Activated CD4-positive, alpha-beta memory T cell treated with anti-CD3 and anti-CD28 coated beads, Interleukin-2, amount 10 ng/mL, durations not matched to agents 7 days and 5 days (primary cell): ENCODE results near the gene ERI3. TPM values are rescaled to one million over a fixed set of nuclear protein-coding genes. Genes with fewer than 3 reads are reported as not detected.

Experiments
- CTCF ChIA-PET: fragments of 350-600 bp; sonication (Branson Sonifier 250); formaldehyde crosslinking; loops from one replicate; lab custom pipeline; 2021; ENCODE audit warnings: antibody characterized with exemption, inconsistent platforms; lab: Charles Lee
- POLR2A ChIA-PET: fragments of 350-600 bp; sonication (Branson Sonifier 250); formaldehyde crosslinking; loops from one replicate; lab custom pipeline; 2021; ENCODE audit warnings: antibody characterized with exemption; lab: Charles Lee
- DNase-seq: peaks from one replicate; pipeline ENCODE4 v3.0.0-alpha.2; 2020
- H3K27ac Mint-ChIP-seq: one replicate; pipeline ENCODE4 v1.8.0; 2021; ENCODE audit warnings: mild to moderate bottlenecking, mixed read lengths
- H3K27me3 Mint-ChIP-seq: one replicate; pipeline ENCODE4 v1.8.0; 2021; ENCODE audit warnings: mixed read lengths
- H3K36me3 Mint-ChIP-seq: one replicate; pipeline ENCODE4 v1.8.0; 2021; ENCODE audit warnings: low read depth, mixed read lengths
- H3K4me1 Mint-ChIP-seq: one replicate; pipeline ENCODE4 v1.8.0; 2021; ENCODE audit warnings: mixed read lengths
- H3K4me3 Mint-ChIP-seq: one replicate; pipeline ENCODE4 v1.8.0; 2021; ENCODE audit warnings: mild to moderate bottlenecking, mixed read lengths
- H3K9me3 Mint-ChIP-seq: one replicate; pipeline ENCODE4 v1.8.0; 2021; ENCODE audit warnings: mixed read lengths
- total RNA-seq, 2 experiments: library from RNA; stranded (reverse); gene quantifications; one replicate each; pipeline ENCODE4 v1.2.3, GENCODE V29; 2021

ERI3 gene
- total RNA-seq, 2 experiments from 2014 or later: 21.4 to 22.9 TPM

GRCh38 chr1:44256762-44257554 is 98.1 kb downstream of the ERI3 start:
- CTCF ChIA-PET: no interaction called here
- Mint-ChIP-seq H3K4me3 (no peak overlapping the region), H3K27ac (no peak overlapping the region), H3K27me3 (no peaks in the 10 kb centered on the region), H3K36me3 (no peaks in the 10 kb centered on the region), H3K9me3 (no peaks in the 10 kb centered on the region), H3K4me1 (peaks cover 4% of the 10 kb centered on the region)
- no peak for DNase-seq
- POLR2A ChIA-PET: no interaction called here

GRCh38 chr1:44254392-44254910 is 100.6 kb downstream of the ERI3 start:
- DNase-seq: no peak
- Mint-ChIP-seq H3K27ac (no peak overlapping the region), H3K9me3 (no peaks in the 10 kb centered on the region), H3K27me3 (no peaks in the 10 kb centered on the region), H3K4me1 (no peaks in the 10 kb centered on the region), H3K36me3 (no peaks in the 10 kb centered on the region), H3K4me3 (no peak overlapping the region)
- POLR2A ChIA-PET: no interaction called here
- CTCF ChIA-PET: no interaction called here

DNA sequence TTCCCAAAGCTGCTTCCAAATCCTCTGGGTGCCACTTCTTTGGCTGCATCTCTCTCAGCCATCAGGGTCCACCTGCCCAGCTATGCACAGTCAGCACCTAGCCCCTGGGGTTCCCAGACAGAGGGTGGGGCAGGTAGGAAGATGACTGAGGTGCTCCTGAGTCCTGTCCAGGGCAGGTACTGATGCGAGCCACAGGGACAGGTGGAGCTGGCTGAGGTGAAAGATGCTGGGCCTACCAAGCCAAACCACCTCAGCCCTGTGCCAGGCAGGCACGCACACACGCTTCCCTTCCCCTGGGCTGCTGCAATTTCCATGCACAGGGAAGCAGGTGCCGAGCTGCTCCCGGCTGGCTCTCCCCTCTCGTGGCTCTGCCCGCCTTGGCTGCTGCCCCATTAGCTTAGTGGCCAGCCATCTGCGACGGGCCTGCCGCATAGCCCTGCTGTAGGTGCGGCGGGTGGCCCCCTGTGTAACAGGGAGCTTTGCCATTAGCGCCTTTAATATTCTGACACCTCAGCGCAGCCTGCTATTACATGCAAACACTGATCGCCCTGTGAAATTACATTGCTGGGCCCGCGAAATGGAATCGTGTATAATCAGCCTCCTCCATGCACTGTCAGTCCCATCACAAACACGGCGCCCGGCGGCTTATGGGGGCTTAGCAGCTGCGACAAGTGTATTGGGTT is 102.9 kb downstream of the ERI3 start:
- POLR2A ChIA-PET: no interaction called here
- CTCF ChIA-PET: no interaction called here
- H3K4me1 Mint-ChIP-seq: no peaks in the 10 kb centered on the region
- H3K27ac Mint-ChIP-seq: no peak overlapping the region
- no peaks in the 10 kb centered on the region for H3K27me3 Mint-ChIP-seq
- no peaks in the 10 kb centered on the region for H3K9me3 Mint-ChIP-seq
- H3K36me3 Mint-ChIP-seq: no peaks in the 10 kb centered on the region
- H3K4me3 Mint-ChIP-seq: no peak overlapping the region
- no peak for DNase-seq

DNA sequence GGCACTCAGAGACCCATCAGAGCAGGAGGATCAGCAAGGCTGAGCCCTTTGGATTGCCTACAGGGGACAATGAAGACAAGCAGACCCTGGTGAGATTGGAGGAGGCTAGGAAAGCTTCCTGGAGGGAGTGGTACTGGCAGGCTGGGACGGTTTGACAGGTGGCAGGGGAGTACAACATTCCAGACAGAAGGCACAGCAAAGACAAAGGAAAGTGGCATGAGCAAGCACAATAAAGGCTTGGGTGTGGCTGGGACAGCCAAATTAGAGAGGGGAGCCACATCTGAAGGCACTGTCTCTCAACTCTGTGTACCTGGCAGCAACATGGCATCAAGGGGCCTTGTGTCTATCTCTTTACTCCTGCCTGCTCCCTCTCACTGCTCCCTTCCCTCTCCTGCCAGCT is 103.6 kb downstream of the ERI3 start:
- no peaks in the 10 kb centered on the region for H3K4me1 Mint-ChIP-seq
- no peak for DNase-seq
- no peak overlapping the region for H3K27ac Mint-ChIP-seq
- no peaks in the 10 kb centered on the region for H3K27me3 Mint-ChIP-seq
- no peaks in the 10 kb centered on the region for H3K36me3 Mint-ChIP-seq
- no peaks in the 10 kb centered on the region for H3K9me3 Mint-ChIP-seq
- ChIA-PET CTCF (no interaction called here), POLR2A (no interaction called here)
- no peak overlapping the region for H3K4me3 Mint-ChIP-seq

GRCh38 chr1:44250068-44250781 is 104.8 kb downstream of the ERI3 start:
- DNase-seq: no peak
- POLR2A ChIA-PET: no interaction called here
- H3K27me3 Mint-ChIP-seq: no peaks in the 10 kb centered on the region
- H3K27ac Mint-ChIP-seq: no peak overlapping the region
- no peaks in the 10 kb centered on the region for H3K36me3 Mint-ChIP-seq
- no peaks in the 10 kb centered on the region for H3K9me3 Mint-ChIP-seq
- no peak overlapping the region for H3K4me3 Mint-ChIP-seq
- H3K4me1 Mint-ChIP-seq: no peaks in the 10 kb centered on the region
- CTCF ChIA-PET: no interaction called here

DNA sequence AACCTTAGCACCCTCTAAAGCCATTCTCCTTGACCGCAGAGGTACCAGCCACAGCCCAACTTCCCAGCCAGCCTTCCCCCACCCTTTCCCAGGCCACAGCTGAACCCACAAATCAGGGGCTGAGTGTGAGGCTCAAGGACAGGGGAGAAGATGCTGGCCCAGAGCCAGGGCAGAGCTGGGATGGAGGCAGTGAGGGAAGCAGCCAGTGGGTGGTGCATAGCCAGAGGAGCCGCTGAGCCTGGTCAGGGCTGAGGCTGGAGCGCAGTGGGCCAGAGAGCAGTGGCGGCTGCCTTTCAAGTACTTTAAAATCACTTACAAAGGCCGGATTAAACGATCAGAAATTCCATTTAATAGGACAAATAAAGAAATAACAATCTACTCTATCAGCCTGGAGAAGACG is 105.5 kb downstream of the ERI3 start:
- no peak for DNase-seq
- ChIA-PET POLR2A (no interaction called here), CTCF (no interaction called here)
- Mint-ChIP-seq H3K36me3 (no peaks in the 10 kb centered on the region), H3K27ac (no peak overlapping the region), H3K4me3 (no peak overlapping the region), H3K27me3 (no peaks in the 10 kb centered on the region), H3K9me3 (no peaks in the 10 kb centered on the region), H3K4me1 (no peaks in the 10 kb centered on the region)

GRCh38 chr1:44246806-44247205 is 108.3 kb downstream of the ERI3 start:
- H3K4me1 Mint-ChIP-seq: no peaks in the 10 kb centered on the region
- H3K9me3 Mint-ChIP-seq: no peaks in the 10 kb centered on the region
- ChIA-PET CTCF (no interaction called here), POLR2A (no interaction called here)
- H3K27me3 Mint-ChIP-seq: no peaks in the 10 kb centered on the region
- H3K36me3 Mint-ChIP-seq: no peaks in the 10 kb centered on the region
- no peak overlapping the region for H3K27ac Mint-ChIP-seq
- no peak overlapping the region for H3K4me3 Mint-ChIP-seq
- DNase-seq: no peak

- DNase-seq: no peak
- Mint-ChIP-seq H3K4me3 (no peak overlapping the region), H3K27me3 (no peaks in the 10 kb centered on the region), H3K36me3 (no peaks in the 10 kb centered on the region), H3K27ac (no peak overlapping the region), H3K9me3 (no peaks in the 10 kb centered on the region), H3K4me1 (no peaks in the 10 kb centered on the region)
- ChIA-PET POLR2A (no interaction called here), CTCF (no interaction called here)
Measured at GRCh38 chr1:44244986-44245385, 110.1 kb downstream of the ERI3 start.

DNA sequence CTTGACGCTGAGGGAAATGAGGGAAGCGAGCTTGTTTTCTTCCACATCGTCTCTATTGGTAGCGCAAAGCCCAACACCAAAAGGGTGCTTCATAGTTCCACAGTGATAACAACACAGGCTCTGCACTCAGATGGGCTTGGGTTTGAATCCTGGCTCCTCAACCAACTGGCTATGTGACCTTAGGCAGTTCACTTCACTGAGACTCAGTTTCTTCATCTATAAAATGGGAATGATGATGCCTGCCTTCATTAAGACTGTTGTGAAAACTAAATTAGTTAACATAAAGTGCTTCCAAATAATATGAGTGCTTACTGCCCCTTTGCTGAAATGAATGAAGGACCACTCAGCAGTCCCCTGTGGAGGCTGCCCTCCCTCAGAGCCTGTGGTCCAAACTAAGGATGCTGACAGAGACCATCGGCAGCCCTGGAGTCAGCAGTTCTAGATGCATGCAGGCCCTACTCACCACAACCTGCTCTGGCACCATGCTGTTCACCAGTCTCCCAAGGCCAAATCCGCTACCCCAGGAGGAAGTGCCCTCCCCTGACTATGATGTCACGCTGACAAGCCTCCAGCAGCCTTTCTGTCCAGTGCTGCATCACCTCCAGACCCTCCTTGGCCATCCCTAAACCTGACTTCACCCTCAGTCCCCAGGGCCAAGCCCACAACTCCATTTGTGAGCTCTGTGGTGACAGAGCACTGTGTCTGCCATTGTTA is 111.1 kb downstream of the ERI3 start:
- Mint-ChIP-seq H3K4me3 (no peak overlapping the region), H3K27ac (no peak overlapping the region), H3K27me3 (no peaks in the 10 kb centered on the region), H3K4me1 (no peaks in the 10 kb centered on the region), H3K36me3 (no peaks in the 10 kb centered on the region), H3K9me3 (no peaks in the 10 kb centered on the region)
- no peak for DNase-seq
- CTCF ChIA-PET: no interaction called here
- POLR2A ChIA-PET: no interaction called here

DNA sequence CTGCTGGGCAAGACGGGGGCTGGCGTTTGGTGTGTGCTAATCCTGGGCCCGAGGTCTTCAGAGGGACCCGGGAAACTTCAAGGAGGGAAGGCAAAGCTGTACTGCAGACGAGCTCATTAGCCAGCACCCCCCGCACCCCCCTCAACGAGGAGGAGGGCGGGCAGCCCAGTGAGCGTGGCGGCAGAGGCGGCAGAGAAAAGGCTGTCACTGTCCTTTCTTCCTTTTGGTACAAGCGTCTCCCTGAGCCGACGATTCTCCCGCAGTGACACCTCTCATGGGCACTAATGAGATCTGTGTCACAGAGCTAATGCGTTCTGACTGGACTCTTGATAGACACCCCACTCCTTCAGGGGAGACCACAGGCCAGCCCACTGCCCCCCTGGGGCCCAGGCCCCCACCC is 112.3 kb downstream of the ERI3 start:
- no peaks in the 10 kb centered on the region for H3K27me3 Mint-ChIP-seq
- no peak for DNase-seq
- H3K4me3 Mint-ChIP-seq: no peak overlapping the region
- H3K9me3 Mint-ChIP-seq: no peaks in the 10 kb centered on the region
- no peak overlapping the region for H3K27ac Mint-ChIP-seq
- POLR2A ChIA-PET: no interaction called here
- CTCF ChIA-PET: no interaction called here
- H3K4me1 Mint-ChIP-seq: peaks cover 3% of the 10 kb centered on the region
- H3K36me3 Mint-ChIP-seq: no peaks in the 10 kb centered on the region

- DNase-seq: no peak
- H3K4me1 Mint-ChIP-seq: peaks cover 3% of the 10 kb centered on the region
- H3K27ac Mint-ChIP-seq: no peak overlapping the region
- H3K27me3 Mint-ChIP-seq: no peaks in the 10 kb centered on the region
- ChIA-PET POLR2A (no interaction called here), CTCF (no interaction called here)
- no peaks in the 10 kb centered on the region for H3K9me3 Mint-ChIP-seq
- no peaks in the 10 kb centered on the region for H3K36me3 Mint-ChIP-seq
- H3K4me3 Mint-ChIP-seq: no peak overlapping the region
Measured at GRCh38 chr1:44240802-44241671, 114.0 kb downstream of the ERI3 start.

DNA sequence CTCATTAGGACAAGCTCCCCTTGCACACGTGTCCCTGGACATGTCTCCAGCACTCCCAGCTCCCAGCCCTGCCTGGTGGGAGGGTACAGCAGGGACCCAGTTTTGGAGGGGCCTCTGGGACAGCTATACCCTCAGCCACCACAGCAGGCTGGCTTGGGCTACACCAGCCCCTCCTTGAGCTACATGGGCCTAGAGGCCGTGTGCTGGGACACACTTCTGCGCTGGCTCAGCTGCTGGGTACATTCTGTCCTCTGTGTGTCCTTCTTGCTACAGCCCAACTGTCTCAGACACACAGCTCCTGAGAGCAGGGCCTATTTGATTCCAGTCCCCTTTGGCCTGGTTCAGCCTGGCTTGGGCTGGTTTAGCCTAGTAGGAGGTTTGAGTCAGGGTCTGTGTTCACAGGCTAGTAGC is 115.1 kb downstream of the ERI3 start:
- Mint-ChIP-seq H3K27me3 (no peaks in the 10 kb centered on the region), H3K4me3 (no peak overlapping the region), H3K27ac (no peak overlapping the region), H3K36me3 (no peaks in the 10 kb centered on the region), H3K4me1 (peaks cover 3% of the 10 kb centered on the region), H3K9me3 (no peaks in the 10 kb centered on the region)
- ChIA-PET POLR2A (no interaction called here), CTCF (interaction anchor here (0.5 kb wide), 1 partner anchor 881 kb away, joined by 3 read pairs; the partner anchor contains the start of gene CDC20)
- no peak for DNase-seq
